CD1c-positive myeloid dendritic cell (primary cell): ENCODE measurements around the gene TSR3.

Experiments used
- DNase-seq: peaks from one replicate; pipeline ENCODE4 v3.0.0-alpha.2; 2016; ENCODE audit errors: extremely low spot score

TSR3 gene

DNA sequence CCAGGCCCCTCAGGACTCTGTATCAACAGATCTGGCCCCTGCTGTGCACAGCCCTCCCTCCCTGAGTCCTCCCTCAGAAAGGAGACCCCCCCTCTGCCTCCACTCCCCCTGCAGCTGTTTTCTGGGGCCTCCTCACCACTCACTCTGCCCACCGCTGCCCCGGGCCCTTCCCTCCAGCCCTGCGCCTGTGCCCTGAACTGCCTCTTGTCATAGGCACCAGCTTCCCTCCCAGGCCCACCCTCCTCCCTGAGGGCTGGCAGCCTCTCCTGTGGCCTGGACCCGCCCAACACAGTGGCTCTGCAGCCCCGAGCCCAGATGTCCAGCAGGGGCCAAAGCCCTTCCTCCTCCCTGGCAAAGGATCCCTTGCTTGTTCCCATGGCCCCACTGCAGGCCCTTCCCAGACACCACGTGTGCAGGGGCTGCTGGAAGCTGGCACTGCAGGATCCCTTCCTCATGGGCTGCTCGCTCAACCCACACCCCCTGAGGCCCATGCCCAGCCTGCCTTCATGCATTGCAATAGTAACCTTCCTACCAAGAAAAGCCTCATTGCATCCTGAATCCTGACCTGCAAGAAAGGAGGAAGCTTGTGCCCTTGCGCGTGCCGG is 25.8 kb upstream of the TSR3 start:
- DNase-seq = no peak

DNA sequence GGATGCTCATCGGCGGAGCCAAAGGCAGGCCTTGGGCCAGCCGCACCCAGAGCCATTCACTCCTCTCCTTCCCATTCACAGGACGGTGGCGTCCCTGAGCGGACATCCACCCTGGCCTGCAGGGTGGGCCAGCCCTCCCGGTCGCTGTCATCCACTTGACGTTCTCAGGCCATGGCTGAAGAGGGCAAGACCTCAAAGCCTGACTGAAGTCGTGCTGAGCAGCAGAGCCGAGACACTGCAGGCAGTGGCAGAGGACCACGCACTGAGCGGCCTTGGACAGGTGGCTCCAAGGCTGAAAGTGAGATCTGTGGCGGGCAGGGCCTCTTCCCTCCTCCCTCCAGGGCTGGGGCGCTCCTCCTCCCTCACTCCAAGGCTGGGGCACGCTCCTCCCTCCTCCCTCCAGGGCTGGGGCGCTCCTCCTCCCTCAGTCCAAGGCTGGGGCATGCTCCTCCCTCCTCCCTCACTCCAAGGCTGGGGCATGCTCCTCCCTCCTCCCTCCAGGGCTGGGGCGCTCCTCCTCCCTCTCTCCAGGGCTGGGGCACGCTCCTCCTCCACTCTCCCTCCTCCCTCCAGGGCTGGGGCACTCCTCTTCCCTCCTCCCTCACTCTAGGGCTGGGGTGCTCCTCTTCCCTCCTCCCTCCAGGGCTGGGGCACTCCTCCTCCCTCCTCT is 24.2 kb upstream of the TSR3 start:
- DNase-seq = no peak

DNA sequence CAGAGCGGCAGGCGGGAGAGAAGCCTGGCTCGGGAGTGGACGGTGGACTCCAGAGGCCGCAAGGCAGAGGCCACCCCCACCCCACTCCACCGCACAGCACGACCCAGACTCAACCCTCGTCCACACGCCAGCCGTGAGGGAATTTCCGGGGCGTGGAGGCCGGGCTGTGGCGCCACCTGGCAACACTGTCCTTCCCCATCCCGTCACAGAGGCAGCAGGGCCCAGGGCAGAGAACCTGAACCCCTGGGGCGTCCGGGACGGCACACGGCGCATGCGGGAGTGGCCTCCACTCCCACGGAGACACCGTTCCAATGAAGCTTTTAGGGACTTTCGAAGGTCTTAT is 23.6 kb upstream of the TSR3 start:
- DNase-seq = no peak

DNA sequence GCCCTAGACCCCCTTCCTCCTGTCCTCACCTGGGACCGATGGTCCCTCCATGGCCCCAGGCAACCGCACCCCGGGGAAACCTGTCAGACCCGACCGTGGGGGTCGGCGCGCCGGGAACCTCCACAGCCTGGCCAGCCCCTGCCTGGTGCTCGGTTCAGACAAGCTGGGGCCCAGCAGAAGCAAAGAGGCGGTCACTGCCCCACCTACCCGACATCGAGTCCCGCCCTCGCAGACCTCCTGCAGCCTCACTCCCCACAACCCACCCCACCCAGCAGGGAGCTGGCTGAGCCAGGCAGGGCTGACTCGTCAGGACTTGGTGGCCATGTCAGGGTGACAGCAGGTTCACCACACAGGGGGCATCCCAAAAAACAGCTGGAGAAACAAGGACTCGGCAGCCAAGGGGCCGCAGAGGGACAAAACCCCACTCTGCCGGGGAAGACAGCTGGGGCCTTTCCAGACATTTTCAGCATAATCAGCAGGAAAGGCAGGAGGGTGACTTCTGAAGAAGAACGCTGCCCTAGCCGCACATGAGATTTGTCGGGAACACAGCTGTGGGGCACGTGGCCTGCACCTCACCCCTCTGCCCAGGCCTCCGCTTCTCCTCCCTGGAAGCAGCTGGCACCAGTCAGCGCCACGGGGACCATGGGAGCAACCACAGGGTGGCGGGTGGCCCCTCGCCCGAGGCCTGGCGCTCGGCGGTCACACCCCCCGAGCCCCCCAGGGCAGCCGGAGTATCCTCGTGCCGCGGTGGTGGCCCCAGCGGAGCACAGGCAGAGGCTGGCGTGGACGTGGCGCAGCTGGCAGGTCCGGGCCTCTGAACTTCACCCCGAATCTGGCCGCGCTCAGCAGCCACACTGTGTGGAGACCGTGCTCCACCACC is 23.0 kb upstream of the TSR3 start:
- DNase-seq = no peak

DNA sequence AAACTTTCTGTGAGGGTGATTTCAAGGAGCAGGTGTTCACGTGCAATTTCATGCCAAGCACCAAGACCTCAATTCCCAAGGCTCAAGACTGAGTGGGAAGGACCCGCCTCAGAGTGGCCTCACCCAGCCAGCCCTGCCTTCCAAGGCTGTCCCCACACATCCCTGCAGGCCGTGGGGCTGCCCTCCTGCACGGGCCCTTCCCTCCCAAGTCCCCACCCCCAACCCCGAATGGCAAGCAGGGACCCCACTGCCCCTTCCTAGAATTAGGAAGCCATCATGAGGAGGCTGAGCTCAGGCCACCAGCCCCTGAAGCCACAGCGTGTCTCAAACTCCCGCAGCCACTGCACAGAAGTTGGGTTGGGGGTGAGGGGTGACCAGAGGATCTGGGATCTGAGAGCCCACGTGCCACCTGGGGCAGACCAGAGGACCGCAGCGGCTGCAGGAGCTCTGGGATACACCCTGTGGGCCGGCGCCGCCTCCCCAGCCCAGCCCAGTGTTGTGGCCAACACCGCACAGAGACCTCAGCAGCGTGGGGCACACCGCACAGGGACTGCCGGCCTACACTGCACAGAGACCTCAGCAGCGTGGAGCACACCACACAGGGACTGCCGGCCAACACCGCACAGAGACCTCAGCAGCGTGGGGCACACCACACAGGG is 20.7 kb upstream of the TSR3 start:
- no peak for DNase-seq

DNA sequence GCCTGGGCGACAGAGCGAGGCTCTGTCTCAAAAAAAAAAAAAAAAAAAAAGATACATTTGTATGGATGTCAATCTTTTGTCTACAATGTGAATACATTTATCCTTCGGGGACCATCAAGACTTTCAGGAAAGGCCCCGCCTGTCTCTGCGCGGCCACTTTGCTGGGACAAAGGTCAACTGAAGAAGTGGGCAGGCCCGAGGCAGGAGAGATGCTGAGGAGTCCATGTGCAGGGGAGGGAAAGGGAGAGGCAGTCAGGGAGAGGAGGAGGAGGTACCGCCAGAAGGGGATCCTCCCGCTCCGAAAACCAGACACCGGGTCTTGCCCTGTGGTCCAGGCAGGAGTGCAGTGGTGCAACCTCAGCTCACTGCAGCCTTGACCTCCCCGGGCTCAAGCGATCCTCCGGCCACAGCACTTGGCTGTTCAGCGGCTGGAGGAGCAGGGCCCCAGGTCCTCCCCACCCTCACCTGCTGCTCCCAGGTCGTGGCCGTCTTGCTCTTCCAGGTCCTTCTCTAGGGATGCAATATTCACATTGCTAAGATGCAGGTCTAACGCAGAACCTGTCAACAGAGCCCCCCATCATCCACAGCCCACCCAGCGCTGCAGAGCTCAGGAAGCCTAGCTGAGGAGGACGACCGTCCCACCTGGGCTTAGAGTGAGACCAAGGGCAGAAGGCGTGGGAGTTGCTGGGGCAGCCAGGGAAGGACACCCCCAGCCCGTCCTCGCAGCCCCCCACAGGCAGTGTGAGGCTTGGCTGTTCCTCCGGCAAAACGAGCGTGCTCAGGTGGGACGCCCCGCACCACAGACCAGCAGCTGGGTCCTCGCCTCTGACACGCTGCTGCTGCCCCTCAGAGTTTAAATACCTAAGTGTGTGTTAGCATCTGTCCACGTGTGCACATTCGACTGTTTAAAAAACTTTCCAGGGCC is 19.6 kb upstream of the TSR3 start:
- DNase-seq = no peak

DNA sequence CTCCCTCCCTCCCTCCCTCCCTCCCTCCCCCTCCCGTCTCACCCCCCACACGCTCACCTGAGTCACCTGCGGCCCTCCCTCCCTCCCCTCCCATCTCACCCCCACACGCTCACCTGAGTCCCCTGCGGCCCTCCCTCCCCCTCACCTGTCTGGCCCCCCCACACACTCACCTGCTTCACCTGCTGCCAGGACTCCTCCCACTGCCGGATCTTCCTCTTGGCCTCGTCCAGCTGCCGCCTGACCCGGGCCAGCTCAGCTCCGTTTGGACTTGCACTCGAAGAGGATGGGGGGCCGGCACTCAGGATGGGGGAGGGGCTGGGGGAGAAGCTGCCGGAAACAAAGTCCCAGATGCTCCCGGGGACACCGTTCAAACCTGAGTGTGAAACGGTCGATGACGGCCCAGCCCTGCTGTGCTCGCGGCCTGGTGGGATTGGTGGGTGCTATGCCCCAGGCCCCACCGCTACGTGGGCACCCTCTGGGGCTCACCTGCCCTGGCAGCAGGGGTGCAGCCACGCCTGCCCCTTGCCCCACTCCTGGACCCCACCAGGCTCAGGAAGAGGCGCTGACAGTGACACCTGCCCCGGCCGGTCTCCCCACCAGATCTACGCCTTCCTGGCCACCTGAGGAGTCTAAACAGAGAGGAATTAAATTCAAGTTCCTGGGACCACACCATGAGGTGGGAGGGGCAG is 16.0 kb upstream of the TSR3 start:
- no peak for DNase-seq

DNA sequence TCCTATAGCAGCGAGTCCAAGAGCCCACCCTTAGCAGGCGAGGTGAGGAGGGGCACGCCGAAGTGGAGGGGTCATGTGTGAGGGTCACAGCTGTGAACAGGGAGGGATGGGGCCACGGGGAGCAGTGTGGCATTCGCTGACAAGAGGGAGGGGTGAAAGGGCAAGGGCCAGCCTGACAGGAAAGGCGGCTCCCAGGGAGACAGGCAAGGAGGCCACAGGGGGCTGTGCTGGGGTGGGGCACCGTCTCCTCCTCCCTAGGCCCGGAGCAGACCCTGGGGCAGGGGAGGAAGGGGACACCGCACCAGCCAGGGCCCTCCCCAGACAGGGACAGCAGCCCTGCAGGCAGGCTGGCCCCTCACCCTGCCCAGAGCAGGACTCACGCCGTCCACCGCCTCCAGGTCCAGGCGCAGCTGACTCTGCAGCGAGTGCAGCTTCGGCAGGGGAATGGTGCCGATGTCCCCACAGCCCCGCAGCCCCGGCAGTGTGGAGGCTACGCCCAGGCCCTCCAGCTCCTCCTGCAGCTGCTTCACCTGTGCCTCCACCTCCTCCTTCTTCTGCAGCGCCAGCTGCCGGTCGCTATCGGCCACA is 15.1 kb upstream of the TSR3 start:
- no peak for DNase-seq

DNA sequence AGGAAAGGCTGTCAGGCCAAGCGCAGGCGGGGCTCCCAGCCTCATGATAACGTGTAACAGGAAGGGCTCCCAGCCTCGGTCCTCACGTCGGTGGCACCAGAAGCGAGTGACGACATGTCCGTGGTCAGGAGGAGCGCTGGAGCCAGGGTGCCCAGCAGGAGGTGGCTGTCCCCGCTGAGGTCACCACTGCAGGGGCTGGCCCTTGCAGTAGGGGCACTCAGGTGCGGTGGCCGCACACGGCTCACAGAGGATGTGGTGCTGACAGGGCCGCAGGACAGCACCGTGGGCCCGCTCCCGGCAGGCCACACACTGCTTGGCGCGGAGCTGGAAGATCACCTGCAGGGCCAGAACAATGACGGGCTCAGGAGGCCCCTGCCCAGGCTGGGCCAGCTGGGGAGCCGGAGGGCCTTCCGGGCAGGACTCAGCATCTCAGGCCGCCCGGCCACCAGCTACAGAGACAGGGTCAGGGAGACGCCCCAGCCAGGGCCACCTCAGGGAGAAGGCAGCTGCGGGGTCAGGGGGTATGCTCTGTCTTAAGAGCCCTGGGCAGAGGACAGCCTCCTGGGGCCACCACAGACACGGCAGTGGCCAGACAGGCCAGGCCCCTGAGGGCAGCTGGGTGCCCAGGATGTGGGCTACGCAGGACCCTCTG is 14.5 kb upstream of the TSR3 start:
- DNase-seq = no peak

DNA sequence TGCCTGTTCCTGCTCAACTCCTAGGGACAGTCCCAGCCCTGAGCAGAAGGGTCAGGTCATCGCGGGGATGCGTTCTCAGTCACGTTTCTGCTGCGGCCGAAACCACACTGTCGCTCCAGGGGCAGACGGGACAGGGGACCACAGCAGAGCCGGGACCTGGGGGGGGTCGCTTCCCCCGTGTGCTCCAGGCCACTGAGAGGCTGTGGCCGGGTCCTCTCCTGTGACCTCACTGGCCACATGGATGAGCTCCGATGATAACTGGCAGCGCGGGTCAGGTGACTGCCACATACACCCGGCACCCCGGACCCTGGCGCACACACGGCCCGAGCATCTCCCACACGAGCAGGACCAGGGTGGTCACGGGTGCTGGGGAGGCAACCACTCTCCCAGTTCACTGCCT is 12.8 kb upstream of the TSR3 start:
- no peak for DNase-seq

DNA sequence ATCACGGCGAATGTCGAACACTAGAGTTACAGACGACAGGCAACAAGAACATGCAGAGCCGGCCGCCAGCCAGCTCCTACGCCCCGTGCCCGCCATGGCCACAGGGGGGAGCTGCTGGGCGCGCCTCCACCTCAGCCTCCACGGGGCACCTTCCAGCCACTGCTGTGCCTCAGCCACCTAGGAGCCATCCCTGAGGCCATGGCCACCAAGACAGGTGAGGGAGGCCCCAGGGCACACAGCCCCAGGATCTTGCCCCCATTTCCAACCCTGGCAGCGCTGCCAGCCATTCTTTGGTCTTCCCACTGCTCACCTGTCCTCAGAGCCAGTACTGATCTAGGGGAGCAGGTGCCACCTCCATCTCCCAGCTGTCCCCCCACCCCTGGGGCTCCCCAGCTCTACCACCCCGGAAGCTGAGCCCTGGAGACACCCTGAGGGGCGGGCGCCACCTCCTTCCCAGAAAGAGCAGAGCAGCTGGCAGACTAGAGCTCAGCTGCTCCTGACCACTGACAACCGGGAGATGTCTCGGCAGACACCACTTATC is 11.9 kb upstream of the TSR3 start:
- peak; percentile 57 for DNase-seq

DNA sequence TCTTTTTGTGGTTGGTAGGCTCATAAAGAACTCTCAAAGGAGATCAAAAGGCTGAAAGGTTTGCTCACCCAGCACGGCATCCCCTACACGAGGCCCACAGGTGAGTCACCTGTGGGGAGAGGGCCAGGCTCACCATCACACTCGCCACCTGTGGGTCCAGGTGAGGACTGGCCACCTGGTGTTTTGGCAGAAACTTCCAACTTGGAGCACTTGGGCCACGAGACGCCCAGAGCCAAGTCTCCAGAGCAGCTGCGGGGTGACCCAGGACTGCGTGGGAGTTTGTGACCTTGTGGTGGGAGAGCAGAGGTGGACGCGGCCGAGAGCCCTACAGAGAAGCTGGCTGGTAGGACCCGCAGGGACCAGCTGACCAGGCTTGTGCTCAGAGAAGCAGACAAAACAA is 11.1 kb upstream of the TSR3 start:
- DNase-seq = no peak

DNA sequence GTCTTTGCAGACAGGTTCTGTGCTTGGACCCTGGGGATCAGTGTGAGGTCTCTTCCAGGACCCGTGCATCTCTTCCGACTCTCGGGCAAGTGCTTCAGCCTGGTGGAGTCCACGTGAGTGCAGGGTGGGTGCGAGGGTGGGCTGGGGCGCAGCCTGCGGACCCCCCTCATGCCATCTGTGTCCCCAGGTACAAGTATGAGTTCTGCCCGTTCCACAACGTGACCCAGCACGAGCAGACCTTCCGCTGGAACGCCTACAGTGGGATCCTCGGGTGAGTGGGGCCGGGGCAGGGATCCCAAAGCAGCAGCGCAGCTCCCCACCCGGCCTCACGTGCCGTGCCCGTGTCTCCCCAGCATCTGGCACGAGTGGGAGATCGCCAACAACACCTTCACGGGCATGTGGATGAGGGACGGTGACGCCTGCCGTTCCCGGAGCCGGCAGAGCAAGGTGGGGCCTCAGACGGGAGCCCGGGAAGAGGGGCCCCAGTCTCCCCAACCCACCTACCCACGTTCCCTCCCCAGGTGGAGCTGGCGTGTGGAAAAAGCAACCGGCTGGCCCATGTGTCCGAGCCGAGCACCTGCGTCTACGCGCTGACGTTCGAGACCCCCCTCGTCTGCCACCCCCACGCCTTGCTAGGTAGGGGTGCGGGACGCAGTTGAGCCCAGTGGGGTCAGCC is 10.1 kb upstream of the TSR3 start:
- DNase-seq = no peak

DNA sequence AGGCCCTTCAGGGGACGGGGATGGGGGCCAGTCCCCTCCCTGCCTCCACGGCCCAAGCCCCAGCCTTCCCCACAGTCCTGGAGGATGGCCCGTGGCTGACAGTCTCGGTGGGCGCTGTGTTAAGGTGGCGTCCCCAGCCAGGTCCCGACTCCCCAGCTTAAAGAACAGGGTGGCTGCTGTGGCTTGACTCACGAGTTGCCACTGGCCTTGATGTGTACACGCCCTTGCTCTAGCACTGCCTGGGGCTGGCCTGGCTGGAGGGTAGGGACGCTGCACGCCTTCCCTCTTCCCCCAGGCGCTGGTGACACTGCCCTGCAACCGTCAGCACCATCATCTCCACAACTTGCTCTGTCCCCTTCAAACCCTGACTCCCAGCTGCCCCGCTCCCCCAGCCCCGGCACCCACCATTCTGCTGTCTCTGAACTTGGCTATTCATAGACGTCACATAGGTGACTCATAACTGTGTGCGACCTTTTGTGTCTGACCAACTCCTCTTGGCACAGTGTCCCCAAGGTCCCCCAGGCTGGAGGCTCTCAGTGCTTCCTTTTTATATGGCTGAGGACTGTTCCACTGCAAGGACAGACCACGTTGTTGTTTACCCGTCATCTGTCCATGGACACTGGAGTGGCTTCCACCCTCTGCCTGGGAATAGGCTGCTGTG is 6.4 kb upstream of the TSR3 start:
- DNase-seq = no peak

DNA sequence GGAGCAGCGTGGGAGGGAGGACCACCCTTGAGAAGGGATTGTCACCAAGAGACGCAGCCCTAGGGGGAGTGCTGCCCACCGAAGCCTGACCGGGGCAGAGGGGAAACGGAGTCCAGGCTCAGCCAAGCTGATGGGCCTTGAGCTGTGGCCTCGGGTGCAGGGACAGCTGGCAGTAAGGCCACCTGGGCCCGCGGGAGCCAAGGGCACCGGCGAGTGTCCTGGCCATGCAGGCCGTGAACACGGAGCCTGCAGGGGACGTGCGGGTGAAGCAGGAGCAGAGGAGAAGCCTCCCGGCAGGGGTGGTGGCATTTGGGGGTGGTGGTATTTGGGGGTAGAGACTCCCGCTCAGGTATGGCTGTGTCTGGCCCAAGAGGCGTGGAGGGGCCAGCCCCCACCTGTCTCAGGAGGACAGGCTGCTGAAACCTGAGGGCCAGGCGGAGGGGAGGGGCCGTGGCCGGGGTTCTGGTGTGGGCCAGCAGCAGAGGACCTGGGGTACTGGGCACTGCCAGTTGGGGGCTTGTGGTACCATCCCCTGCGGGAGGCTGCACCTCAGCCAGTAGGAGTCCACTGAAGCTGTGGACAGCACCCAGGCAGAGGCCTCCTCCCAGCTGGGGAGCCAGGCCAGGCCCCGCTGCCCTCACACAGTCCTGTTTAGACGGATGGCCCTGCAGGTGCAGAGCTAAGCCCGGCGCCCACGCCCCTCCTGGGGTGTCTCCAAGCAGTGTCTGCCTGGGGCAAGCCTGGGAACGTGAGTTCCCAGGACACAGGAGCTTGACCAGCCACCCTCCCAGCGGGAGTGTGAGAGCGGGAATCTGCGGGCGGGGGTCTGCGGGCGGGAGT is 4.6 kb upstream of the TSR3 start:
- DNase-seq = no peak

DNA sequence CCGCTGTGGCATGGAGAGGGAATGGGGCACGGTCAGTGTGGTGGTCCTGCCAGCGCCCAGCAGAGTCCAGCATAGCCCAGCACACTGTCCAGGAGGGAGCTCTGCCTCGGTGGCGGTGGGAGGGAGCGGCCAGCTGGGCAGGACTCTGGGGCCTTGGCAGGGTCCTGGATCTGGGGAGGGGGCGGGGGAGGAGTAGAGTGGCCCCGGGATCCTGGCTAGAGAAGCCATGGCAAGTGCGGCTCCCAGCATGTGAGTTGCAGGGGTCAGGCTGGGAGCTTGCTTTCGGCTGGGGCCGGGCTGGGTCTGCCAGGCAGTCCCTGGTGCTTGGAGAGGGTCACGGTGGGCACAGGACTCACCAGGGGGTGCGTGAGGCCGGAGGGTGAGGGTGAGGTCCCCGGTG is 3.9 kb upstream of the TSR3 start:
- no peak for DNase-seq

DNA sequence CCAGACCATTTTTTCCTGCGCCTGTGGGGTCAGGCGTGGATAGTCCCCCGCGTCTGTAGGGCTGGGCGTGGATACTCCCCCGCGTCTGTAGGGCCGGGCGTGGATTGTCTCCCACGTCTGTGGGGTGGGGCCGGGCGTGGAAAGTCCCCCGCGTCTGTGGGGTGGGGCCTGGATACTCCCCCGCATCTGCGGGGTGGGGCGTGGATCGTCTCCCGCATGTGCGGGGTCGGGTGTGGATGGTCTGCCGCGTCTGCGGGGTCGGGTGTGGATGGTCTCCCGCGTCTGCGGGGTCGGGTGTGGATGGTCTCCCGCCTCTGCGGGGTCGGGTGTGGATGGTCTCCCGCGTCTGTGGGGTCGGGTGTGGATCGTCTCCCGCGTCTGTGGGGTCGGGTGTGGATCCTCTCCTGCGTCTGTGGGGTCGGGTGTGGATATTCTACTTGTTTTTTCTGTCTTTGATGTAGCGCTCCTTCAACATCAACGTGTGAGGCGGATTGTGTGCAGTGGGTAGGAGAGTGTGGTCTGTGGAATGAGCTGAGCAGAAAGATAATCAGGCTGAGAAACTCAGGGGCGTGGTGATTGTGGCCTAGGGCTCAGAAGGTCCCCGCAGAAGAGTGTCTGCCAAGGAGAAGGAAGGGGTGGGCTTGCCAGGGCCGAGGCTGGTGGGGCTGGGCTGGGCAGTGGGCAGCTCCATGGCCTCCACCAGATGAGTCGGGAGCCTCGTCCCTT is 3.3 kb upstream of the TSR3 start:
- no peak for DNase-seq
